GM18870 (cell line): ENCODE results near the gene UBE4B.
"Not testable (repeated sequence)": the region's sequence is repeated elsewhere in the genome, so short reads cannot be mapped to it uniquely, and the experiment has no call there.

ENCODE experiments used
- ATAC-seq: cut with Tn5 transposase; IDR thresholded peaks from one replicate; pipeline ENCODE4 v1.9.1; 2021; ENCODE audit warnings: moderate library complexity; ENCODE audit not compliant: unreplicated experiment

The UBE4B gene

GRCh38 chr1:10208537-10208936 is 175.8 kb downstream of the UBE4B start:
- ATAC-seq, result no peak

GRCh38 chr1:10209590-10209904 is 176.8 kb downstream of the UBE4B start:
- no peak for ATAC-seq

GRCh38 chr1:10209905-10210810 is 177.4 kb downstream of the UBE4B start, which contains the start of gene KIF1B:
KIF1B (plus strand) TSS chr1:10210570; CDS start chr1:10232329, 21,759 bp downstream.
- peak; percentile 85 for ATAC-seq

GRCh38 chr1:10210841-10211804 is 178.4 kb downstream of the UBE4B start:
- no peak for ATAC-seq

- ATAC-seq, result no peak
These were observed 179.2 kb downstream of the UBE4B start for GRCh38 chr1:10211805-10212410.

- no peak for ATAC-seq
These were observed 179.7 kb downstream of the UBE4B start for GRCh38 chr1:10212476-10212875.

- ATAC-seq, result no peak
These were observed 180.5 kb downstream of the UBE4B start for GRCh38 chr1:10213186-10213705.

- ATAC-seq, result no peak
These were observed 183.5 kb downstream of the UBE4B start for GRCh38 chr1:10216090-10216749.

GRCh38 chr1:10217748-10218441 is 185.1 kb downstream of the UBE4B start:
- ATAC-seq, result no peak

- no peak for ATAC-seq
These were observed 187.4 kb downstream of the UBE4B start for GRCh38 chr1:10220200-10220599.

- ATAC-seq, result not testable (repeated sequence)
These were observed 187.9 kb downstream of the UBE4B start for GRCh38 chr1:10220657-10221056.

- no peak for ATAC-seq
These were observed 192.8 kb downstream of the UBE4B start for GRCh38 chr1:10225573-10225972.

GRCh38 chr1:10228528-10228927 is 195.8 kb downstream of the UBE4B start:
- ATAC-seq, result no peak

- no peak for ATAC-seq
These were observed 197.1 kb downstream of the UBE4B start for GRCh38 chr1:10229903-10230302.
